Fibroblast of lung (primary cell): Measurements from ENCODE around the gene GLIPR1. TPM values are rescaled to one million over a fixed set of nuclear protein-coding genes. Genes with fewer than 3 reads are reported as not detected.

Experiments used
- DNase-seq, 2 donors: peaks; one replicate each; pipeline versions ENCODE4 v3.0.0 to v3.0.0-alpha.2; 2010; ENCODE audit warnings: low read depth in 2 of 2
- H2AFZ ChIP-seq: 2 replicates; pipeline ENCODE4 v1.5.1; 2012; ENCODE audit warnings: low read length, control low read depth, inconsistent platforms
- H3K27ac ChIP-seq: 2 replicates; pipeline ENCODE4 v1.5.1; 2011; ENCODE audit warnings: low read length, control low read depth; ENCODE audit not compliant: insufficient read depth
- H3K27me3 ChIP-seq: 2 replicates; pipeline ENCODE4 v1.5.1; 2011; ENCODE audit warnings: mild to moderate bottlenecking, low read length; ENCODE audit not compliant: control insufficient read depth, insufficient read depth
- H3K36me3 ChIP-seq: 2 replicates; pipeline ENCODE4 v1.5.1; 2011; ENCODE audit warnings: low read length; ENCODE audit not compliant: control insufficient read depth, insufficient read depth
- H3K4me1 ChIP-seq: 2 replicates; pipeline ENCODE4 v1.5.1; 2011; ENCODE audit warnings: low read length; ENCODE audit not compliant: control insufficient read depth, insufficient read depth; ENCODE audit errors: extremely low read depth
- H3K4me2 ChIP-seq: 2 replicates; pipeline ENCODE4 v1.5.1; 2011; ENCODE audit warnings: low read length, control low read depth; ENCODE audit not compliant: insufficient read depth; ENCODE audit errors: extremely low read depth
- H3K4me3 ChIP-seq, 4 experiments: fragments of 200-600 bp in 1 of 4; sonication (generic) in 1 of 4; replicated peaks in 1 of 4; 2 replicates each; pipeline ENCODE4 v1.5.1; 2011 to 2016; ENCODE audit warnings: low read length in 4 of 4, low read depth in 3 of 4, mild to moderate bottlenecking in 3 of 4, control low read depth in 2 of 4, inconsistent platforms in 1 of 4, mixed read lengths in 1 of 4; ENCODE audit not compliant: insufficient read depth in 1 of 4; ENCODE audit errors: control extremely low read depth in 1 of 4
- H3K79me2 ChIP-seq: 2 replicates; pipeline ENCODE4 v1.5.1; 2012; ENCODE audit warnings: mild to moderate bottlenecking, low read length, inconsistent platforms; ENCODE audit not compliant: control insufficient read depth, insufficient read depth
- H3K9ac ChIP-seq: 2 replicates; pipeline ENCODE4 v1.5.1; 2011; ENCODE audit warnings: mild to moderate bottlenecking, low read length, control low read depth; ENCODE audit not compliant: insufficient read depth
- H3K9me3 ChIP-seq: 2 replicates; pipeline ENCODE4 v1.5.1; 2012; ENCODE audit warnings: low read depth, low read length; ENCODE audit not compliant: control insufficient read depth, insufficient read depth
- H4K20me1 ChIP-seq: 2 replicates; pipeline ENCODE4 v1.5.1; 2011; ENCODE audit warnings: low read length; ENCODE audit not compliant: control insufficient read depth, insufficient read depth; ENCODE audit errors: extremely low read depth
- EZH2 ChIP-seq: IDR thresholded peaks from 2 replicates; pipeline ENCODE4 v1.5.1; 2012; ENCODE audit warnings: low read length, control low read depth, mild to moderate bottlenecking; ENCODE audit errors: missing control alignments
- polyA plus RNA-seq, 2 donors: library from polyadenylated mRNA; depleted of rRNA in 1 of 2; stranded (reverse) in 1 of 2; unstranded in 1 of 2; fragments of >200 nt; gene quantifications; 2 replicates each; pipeline ENCODE4 v1.2.1, GENCODE V29; 2011 to 2012; ENCODE audit warnings: missing spikeins in 1 of 2
- total RNA-seq: library from RNA; depleted of rRNA; stranded (reverse); fragments of >200 nt; gene quantifications from 2 replicates; pipeline ENCODE4 v1.2.1, GENCODE V29; 2014
- TF ChIP-seq, protein P1 (sequence below), 2 donors: IDR thresholded peaks in 1 of 2; conservative IDR thresholded peaks in 1 of 2; 1 replicate in 1 of 2; 2 replicates in 1 of 2; pipeline ENCODE4 v1.5.1; 2011 to 2012; ENCODE audit warnings: low read length in 2 of 2, control low read depth in 1 of 2, inconsistent platforms in 1 of 2, low read depth in 1 of 2, mild to moderate bottlenecking in 1 of 2

The GLIPR1 gene
- total and polyA plus RNA-seq, 2 donors (not counting 1 experiment from before 2014, with no cell fraction given): 59.8 to 245 TPM

DNA sequence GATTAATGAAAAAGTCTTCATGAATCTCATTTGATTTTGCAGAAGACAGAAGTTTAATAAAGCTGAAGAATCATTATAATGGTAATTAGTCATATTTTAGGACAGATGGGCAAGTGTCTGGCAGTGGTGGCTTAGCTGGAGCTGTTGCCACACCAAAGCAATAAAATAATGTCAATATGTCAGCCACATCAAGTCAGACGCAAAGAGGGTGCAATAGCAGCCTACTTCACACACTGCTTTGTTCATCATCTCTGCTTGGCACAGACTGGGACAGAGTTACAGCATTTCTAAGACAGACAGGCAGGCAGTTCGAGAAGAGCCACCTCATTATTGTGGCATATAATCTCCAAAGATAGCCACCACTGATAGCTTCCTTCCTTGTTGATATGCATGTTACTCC is 47.7 kb downstream of the GLIPR1 start:
- H3K27ac ChIP-seq: no peak overlapping the region
- no peaks in the 10 kb centered on the region for H3K36me3 ChIP-seq
- H3K9ac ChIP-seq: no peak overlapping the region
- H3K27me3 ChIP-seq: no peaks in the 10 kb centered on the region
- no peak overlapping the region for H2AFZ ChIP-seq
- H3K4me1 ChIP-seq: peaks cover 4% of the 10 kb centered on the region
- H3K79me2 ChIP-seq: no peaks in the 10 kb centered on the region
- H3K4me2 ChIP-seq: no peak overlapping the region
- DNase-seq: no peak
- H3K4me3 ChIP-seq: no peak overlapping the region
- H3K9me3 ChIP-seq: no peaks in the 10 kb centered on the region
- no peak for TF ChIP-seq EZH2
- TF ChIP-seq, protein P1, sequence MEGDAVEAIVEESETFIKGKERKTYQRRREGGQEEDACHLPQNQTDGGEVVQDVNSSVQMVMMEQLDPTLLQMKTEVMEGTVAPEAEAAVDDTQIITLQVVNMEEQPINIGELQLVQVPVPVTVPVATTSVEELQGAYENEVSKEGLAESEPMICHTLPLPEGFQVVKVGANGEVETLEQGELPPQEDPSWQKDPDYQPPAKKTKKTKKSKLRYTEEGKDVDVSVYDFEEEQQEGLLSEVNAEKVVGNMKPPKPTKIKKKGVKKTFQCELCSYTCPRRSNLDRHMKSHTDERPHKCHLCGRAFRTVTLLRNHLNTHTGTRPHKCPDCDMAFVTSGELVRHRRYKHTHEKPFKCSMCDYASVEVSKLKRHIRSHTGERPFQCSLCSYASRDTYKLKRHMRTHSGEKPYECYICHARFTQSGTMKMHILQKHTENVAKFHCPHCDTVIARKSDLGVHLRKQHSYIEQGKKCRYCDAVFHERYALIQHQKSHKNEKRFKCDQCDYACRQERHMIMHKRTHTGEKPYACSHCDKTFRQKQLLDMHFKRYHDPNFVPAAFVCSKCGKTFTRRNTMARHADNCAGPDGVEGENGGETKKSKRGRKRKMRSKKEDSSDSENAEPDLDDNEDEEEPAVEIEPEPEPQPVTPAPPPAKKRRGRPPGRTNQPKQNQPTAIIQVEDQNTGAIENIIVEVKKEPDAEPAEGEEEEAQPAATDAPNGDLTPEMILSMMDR (conservative IDR thresholded peaks at IDR 0.05 in 1 of 2, IDR thresholded peaks at IDR 0.05 in 1 of 2; ENCODE audit: low read depth in 1 of 2, low read length in 2 of 2): no peak
- no peaks in the 10 kb centered on the region for H4K20me1 ChIP-seq

DNA sequence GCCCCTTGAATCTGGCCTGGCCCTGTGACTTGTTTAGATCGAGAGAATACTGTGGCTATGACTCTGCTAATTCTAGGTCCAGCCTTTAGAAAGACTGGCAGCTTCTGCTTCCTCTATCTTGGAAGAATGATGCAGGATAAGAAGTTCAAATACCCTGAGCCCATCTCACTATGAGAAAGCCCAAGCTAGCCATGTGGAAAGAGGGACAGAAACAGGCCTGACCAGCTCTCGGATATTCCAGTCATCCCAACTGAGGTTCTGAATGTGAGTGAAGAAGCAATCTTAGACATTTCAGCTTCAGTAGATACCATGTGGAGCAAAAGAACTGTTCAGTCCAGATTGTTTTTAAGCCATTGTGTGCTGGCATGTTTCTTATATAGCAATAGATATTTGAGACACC is 48.1 kb downstream of the GLIPR1 start:
- H3K9me3 ChIP-seq: no peaks in the 10 kb centered on the region
- peaks cover 4% of the 10 kb centered on the region for H3K4me1 ChIP-seq
- H2AFZ ChIP-seq: no peak overlapping the region
- H3K27me3 ChIP-seq: no peaks in the 10 kb centered on the region
- H3K9ac ChIP-seq: no peak overlapping the region
- no peaks in the 10 kb centered on the region for H3K79me2 ChIP-seq
- TF ChIP-seq, protein P1 (conservative IDR thresholded peaks at IDR 0.05 in 1 of 2, IDR thresholded peaks at IDR 0.05 in 1 of 2; ENCODE audit: low read depth in 1 of 2, low read length in 2 of 2): no peak
- no peak for TF ChIP-seq EZH2
- no peak overlapping the region for H3K4me3 ChIP-seq
- no peak for DNase-seq
- no peaks in the 10 kb centered on the region for H3K36me3 ChIP-seq
- no peaks in the 10 kb centered on the region for H4K20me1 ChIP-seq
- no peak overlapping the region for H3K27ac ChIP-seq
- no peak overlapping the region for H3K4me2 ChIP-seq

DNA sequence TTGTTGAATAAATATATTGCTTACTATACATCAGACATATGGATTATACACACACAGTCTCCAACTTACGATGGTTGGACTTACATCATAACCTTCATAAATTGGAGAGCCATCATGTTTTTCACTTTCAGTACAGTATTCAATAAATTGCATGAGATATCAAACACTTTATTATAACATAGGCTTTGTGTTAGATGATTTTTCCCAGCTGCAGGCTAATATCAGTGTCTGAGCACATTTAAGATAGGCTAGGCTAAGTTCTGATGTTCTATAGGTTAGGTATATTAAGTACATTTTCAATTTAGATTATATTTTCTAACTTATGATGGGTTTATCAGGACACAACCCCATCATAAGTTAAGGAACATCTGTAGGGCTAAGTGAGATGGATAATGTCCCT is 48.8 kb downstream of the GLIPR1 start:
- no peak overlapping the region for H3K27ac ChIP-seq
- H4K20me1 ChIP-seq: no peaks in the 10 kb centered on the region
- no peaks in the 10 kb centered on the region for H3K36me3 ChIP-seq
- H3K4me3 ChIP-seq: no peak overlapping the region
- DNase-seq: no peak
- H3K27me3 ChIP-seq: no peaks in the 10 kb centered on the region
- no peak overlapping the region for H2AFZ ChIP-seq
- no peak overlapping the region for H3K4me2 ChIP-seq
- H3K79me2 ChIP-seq: no peaks in the 10 kb centered on the region
- H3K9ac ChIP-seq: no peak overlapping the region
- H3K4me1 ChIP-seq: peaks cover 4% of the 10 kb centered on the region
- TF ChIP-seq, protein P1 (conservative IDR thresholded peaks at IDR 0.05 in 1 of 2, IDR thresholded peaks at IDR 0.05 in 1 of 2; ENCODE audit: low read depth in 1 of 2, low read length in 2 of 2): no peak
- TF ChIP-seq EZH2: no peak
- H3K9me3 ChIP-seq: no peaks in the 10 kb centered on the region
